BJ (cell line): Measurements from ENCODE around the gene FUOM. TPM values are rescaled to one million over a fixed set of nuclear protein-coding genes. Genes with fewer than 3 reads are reported as not detected.

Experiments
- CTCF ChIA-PET: fragments of 350-600 bp; formaldehyde crosslinking; extraction: SDS; loops from one replicate; lab custom pipeline; 2021; ENCODE audit warnings: antibody characterized with exemption, inconsistent platforms; lab: Yijun Ruan, JAX
- POLR2A ChIA-PET: fragments of 300-600 bp; sonication (Branson Sonifier 250); formaldehyde crosslinking; extraction: SDS; loops from one replicate; lab custom pipeline; 2021; ENCODE audit warnings: antibody characterized with exemption; lab: Charles Lee
- DNase-seq: peaks from one replicate; pipeline ENCODE4 v3.0.0-alpha.2; 2011; ENCODE audit warnings: low read depth
- H3K27me3 ChIP-seq: 2 replicates; pipeline ENCODE4 v1.6.0; 2011; ENCODE audit warnings: low read length; ENCODE audit not compliant: control insufficient read depth, insufficient read depth
- H3K36me3 ChIP-seq: 2 replicates; pipeline ENCODE4 v1.5.1; 2011; ENCODE audit warnings: low read length; ENCODE audit not compliant: control insufficient read depth, insufficient read depth
- H3K4me3 ChIP-seq: 2 replicates; pipeline ENCODE4 v1.5.1; 2011; ENCODE audit warnings: low read depth, mild to moderate bottlenecking, control low read depth, low read length
- CTCF ChIP-seq: IDR thresholded peaks from 2 replicates; pipeline ENCODE4 v1.5.1; 2011; ENCODE audit warnings: low read depth, mild to moderate bottlenecking, control low read depth, inconsistent platforms, low read length, moderate library complexity; ENCODE audit not compliant: insufficient read depth
- polyA plus RNA-seq: library from polyadenylated mRNA; depleted of rRNA; stranded (reverse); fragments of >200 nt; gene quantifications from 2 replicates; pipeline ENCODE4 v1.2.3, GENCODE V29; 2011

FUOM gene
- polyA plus RNA-seq, 1 experiment: 49.8 TPM

DNA sequence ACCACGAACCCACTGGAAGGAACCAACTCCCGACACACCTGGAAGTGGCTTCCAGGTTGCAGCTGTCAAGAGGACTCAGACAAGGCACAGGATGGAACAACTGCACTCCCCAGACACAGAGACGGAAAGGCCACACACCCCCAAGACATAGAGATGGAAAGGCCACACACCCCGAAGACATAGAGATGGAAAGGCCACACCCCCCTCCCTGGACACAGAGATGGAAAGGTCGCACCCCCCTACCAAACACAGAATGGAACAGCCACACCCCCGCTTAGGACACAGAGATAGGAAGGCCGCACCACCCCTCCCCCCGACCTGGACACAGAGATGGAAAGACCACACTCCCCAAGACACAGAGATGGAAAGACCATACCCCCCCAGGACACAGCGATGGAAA is 41.6 kb downstream of the FUOM start:
- peaks cover 8% of the 10 kb centered on the region for H3K36me3 ChIP-seq
- no peaks in the 10 kb centered on the region; the same call in 1 of the 2 replicates for H3K27me3 ChIP-seq
- H3K4me3 ChIP-seq: no peak overlapping the region
- DNase-seq: no peak
- TF ChIP-seq CTCF: no peak
- POLR2A ChIA-PET: no interaction called here
- CTCF ChIA-PET: interaction anchor here (1.4 to 2.6 kb wide), 2 partner anchors 8 to 13 kb away, joined by 6 to 20 read pairs; no protein-coding TSS in a partner anchor

- Histone ChIP-seq H3K4me3 (no peak overlapping the region), H3K36me3 (peaks cover 8% of the 10 kb centered on the region), H3K27me3 (no peaks in the 10 kb centered on the region; the same call in 1 of the 2 replicates)
- POLR2A ChIA-PET: no interaction called here
- no peak for TF ChIP-seq CTCF
- CTCF ChIA-PET: interaction anchor here (1.4 to 2.6 kb wide), 2 partner anchors 9 to 13 kb away, joined by 6 to 20 read pairs; no protein-coding TSS in a partner anchor
- no peak for DNase-seq
Measured at GRCh38 chr10:133315847-133316246, 42.0 kb downstream of the FUOM start.

GRCh38 chr10:133314911-133315310 is 42.9 kb downstream of the FUOM start:
- CTCF ChIA-PET: interaction anchor here (1.4 to 2.6 kb wide), 3 partner anchors 10 to 58 kb away, joined by 6 to 20 read pairs (median 8); no protein-coding TSS in a partner anchor
- Histone ChIP-seq H3K4me3 (no peak overlapping the region), H3K27me3 (no peaks in the 10 kb centered on the region), H3K36me3 (peaks cover 15% of the 10 kb centered on the region)
- no peak for DNase-seq
- no peak for TF ChIP-seq CTCF
- POLR2A ChIA-PET: no interaction called here

- CTCF ChIA-PET: interaction anchor here (1.0 to 1.8 kb wide), 2 partner anchors 46 to 56 kb away, joined by 3 to 8 read pairs; no protein-coding TSS in a partner anchor
- no peak for DNase-seq
- Histone ChIP-seq H3K4me3 (no peak overlapping the region), H3K27me3 (no peaks in the 10 kb centered on the region), H3K36me3 (peaks cover 19% of the 10 kb centered on the region)
- no peak for TF ChIP-seq CTCF
- POLR2A ChIA-PET: no interaction called here
Measured at GRCh38 chr10:133313192-133313591, 44.6 kb downstream of the FUOM start.

- Histone ChIP-seq H3K27me3 (no peaks in the 10 kb centered on the region), H3K36me3 (peaks cover 19% of the 10 kb centered on the region), H3K4me3 (no peak overlapping the region)
- ChIA-PET CTCF (no interaction called here), POLR2A (no interaction called here)
- no peak for DNase-seq
- no peak for TF ChIP-seq CTCF
Measured at GRCh38 chr10:133312769-133313145, 45.1 kb downstream of the FUOM start.
